AG10803 (cell line): ENCODE results near the gene VPS37C.
A peak's percentile ranks its signal among the peaks of the same experiment; 100 is the strongest.

Experiments used
- DNase-seq: peaks from one replicate; pipeline ENCODE4 v3.0.0; 2010; ENCODE audit warnings: low read depth
- H3K4me3 ChIP-seq: 2 replicates; pipeline ENCODE4 v1.5.1; 2011; ENCODE audit warnings: mild to moderate bottlenecking, low read length, control low read depth
- TF ChIP-seq, protein P1 (sequence below): conservative IDR thresholded peaks from 2 replicates; pipeline ENCODE4 v1.5.1; 2011; ENCODE audit warnings: mild to moderate bottlenecking, low read length, control low read depth, inconsistent platforms

The VPS37C gene

GRCh38 chr11:61163714-61164605 lies 2.7 kb upstream of the VPS37C start:
- DNase-seq = no peak
- TF ChIP-seq, protein P1, sequence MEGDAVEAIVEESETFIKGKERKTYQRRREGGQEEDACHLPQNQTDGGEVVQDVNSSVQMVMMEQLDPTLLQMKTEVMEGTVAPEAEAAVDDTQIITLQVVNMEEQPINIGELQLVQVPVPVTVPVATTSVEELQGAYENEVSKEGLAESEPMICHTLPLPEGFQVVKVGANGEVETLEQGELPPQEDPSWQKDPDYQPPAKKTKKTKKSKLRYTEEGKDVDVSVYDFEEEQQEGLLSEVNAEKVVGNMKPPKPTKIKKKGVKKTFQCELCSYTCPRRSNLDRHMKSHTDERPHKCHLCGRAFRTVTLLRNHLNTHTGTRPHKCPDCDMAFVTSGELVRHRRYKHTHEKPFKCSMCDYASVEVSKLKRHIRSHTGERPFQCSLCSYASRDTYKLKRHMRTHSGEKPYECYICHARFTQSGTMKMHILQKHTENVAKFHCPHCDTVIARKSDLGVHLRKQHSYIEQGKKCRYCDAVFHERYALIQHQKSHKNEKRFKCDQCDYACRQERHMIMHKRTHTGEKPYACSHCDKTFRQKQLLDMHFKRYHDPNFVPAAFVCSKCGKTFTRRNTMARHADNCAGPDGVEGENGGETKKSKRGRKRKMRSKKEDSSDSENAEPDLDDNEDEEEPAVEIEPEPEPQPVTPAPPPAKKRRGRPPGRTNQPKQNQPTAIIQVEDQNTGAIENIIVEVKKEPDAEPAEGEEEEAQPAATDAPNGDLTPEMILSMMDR = no peak
- no peak overlapping the region for H3K4me3 ChIP-seq

GRCh38 chr11:61163021-61163420 lies 1.8 kb upstream of the VPS37C start:
- no peak for DNase-seq
- TF ChIP-seq, protein P1 = no peak
- no peak overlapping the region for H3K4me3 ChIP-seq

DNA sequence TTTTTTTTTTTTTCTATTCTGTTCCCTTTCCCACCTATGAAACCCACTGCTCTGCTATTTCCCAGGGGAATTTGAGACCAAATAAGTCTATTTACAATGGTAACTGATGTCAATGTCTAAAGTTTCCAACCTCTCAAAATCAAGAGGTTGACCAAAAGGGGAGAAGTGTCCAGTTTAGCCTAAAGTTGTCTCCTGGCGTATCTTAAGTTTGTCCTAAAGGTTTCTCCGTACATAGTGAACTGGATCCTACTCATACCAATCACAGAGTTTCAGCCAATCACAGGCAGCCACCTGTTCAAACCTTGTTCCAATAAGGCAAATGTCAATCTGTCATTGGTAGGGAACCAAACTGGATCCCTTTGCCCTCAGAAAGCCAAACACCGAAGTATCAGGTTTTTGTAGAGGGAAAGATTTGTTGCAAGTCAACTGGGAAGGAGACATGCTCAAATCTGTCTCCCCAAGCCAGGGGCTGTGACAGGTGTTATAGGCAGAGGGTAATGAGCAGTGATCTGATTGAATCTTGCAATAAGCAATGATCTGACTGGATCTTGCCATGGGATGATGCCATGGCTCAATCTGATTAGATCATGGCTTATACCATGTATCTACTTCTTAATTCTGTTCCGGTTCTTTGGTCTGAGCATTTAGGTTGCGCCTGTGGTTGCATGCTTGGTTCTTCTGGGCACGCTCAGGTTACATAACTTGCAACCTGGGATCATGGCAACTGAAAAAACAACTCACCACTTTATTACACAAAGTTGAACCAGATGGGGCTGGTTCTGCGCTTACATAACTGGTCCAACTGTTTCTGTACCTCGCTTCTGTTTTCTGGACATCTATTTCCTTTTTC lies 1.1 kb upstream of the VPS37C start:
- TF ChIP-seq, protein P1 = no peak
- H3K4me3 ChIP-seq = peak overlapping the region; percentile 86
- DNase-seq = no peak

GRCh38 chr11:61160487-61161189 lies 588 bp downstream of the VPS37C start:
- peak overlapping the region; percentile 86 for H3K4me3 ChIP-seq
- TF ChIP-seq, protein P1 = no peak
- DNase-seq = no peak

DNA sequence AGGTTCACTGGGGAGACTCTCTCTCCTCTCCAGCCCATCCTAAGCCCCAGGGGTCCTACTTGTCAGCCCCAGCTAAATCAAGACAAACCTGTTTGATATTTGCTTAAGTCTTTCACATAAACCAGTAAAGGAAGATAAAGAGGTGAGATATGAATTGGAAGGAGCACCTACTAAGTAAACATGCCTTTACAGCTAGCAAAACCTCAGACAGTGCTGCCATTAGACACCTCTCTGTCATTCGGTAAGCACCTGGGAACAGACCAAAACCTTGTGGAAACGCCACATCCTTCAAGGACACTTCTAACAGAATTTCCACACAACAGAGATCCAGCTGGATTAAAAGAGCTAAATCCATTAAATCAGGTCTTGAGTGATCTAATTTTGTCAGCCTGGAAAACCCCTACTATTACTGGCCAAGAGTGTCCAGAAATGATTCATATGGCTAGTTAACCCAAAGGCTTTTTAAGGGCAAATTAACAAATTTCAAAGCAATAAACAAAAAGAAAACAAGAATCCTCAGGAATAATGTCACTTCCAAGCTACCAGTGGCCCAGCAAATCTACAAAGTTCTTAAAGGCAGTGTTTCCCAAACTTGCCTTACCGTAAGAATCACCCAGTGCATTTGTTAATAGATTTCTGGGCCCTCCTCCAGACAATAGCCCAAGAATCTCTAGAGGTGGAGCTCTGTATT lies 2.4 kb downstream of the VPS37C start:
- DNase-seq = peak; percentile 76
- TF ChIP-seq, protein P1 = no peak
- no peak overlapping the region for H3K4me3 ChIP-seq

- DNase-seq = no peak
- TF ChIP-seq, protein P1 = no peak
- H3K4me3 ChIP-seq = no peak overlapping the region
Measured at GRCh38 chr11:61157743-61158142, 3.5 kb downstream of the VPS37C start.
